K562 (cell line): ENCODE results near the gene CHRNG.

Experiments
- CEBPB ChIP-seq: fragments of 450-650 bp; IDR thresholded peaks from 2 replicates; pipeline ENCODE4 v1.6.1; 2016; ENCODE audit warnings: missing genetic modification characterization, missing compliant biosample characterization
- CTCF ChIP-seq, 3 experiments: IDR thresholded peaks in 2 of 3; conservative IDR thresholded peaks in 1 of 3; 2 replicates each; pipeline ENCODE4 v1.5.1; 2011 to 2012; ENCODE audit warnings: low read length in 3 of 3, mild to moderate bottlenecking in 3 of 3, control low read depth in 2 of 3, improper control_type of control experiment in 1 of 3, inconsistent platforms in 1 of 3, low read depth in 1 of 3, mixed read lengths in 1 of 3, moderate library complexity in 1 of 3; ENCODE audit not compliant: insufficient read depth in 2 of 3
- ETS2 ChIP-seq: IDR thresholded peaks from 2 replicates; pipeline ENCODE4 v1.6.1; 2016; ENCODE audit warnings: borderline replicate concordance, missing genetic modification characterization, mild to moderate bottlenecking, moderate library complexity, missing compliant biosample characterization; ENCODE audit not compliant: poor library complexity, severe bottlenecking
- PML ChIP-seq: IDR thresholded peaks from 2 replicates; pipeline ENCODE4 v1.6.1; 2012; ENCODE audit warnings: low read length, inconsistent platforms
- SIRT6 ChIP-seq: IDR thresholded peaks from one replicate; pipeline ENCODE4 v1.6.1; 2012; ENCODE audit warnings: low read depth, mild to moderate bottlenecking, control low read depth, inconsistent platforms, low read length, moderate library complexity

- TF ChIP-seq CTCF (IDR thresholded peaks at IDR 0.05 in 2 of 3, conservative IDR thresholded peaks at IDR 0.05 in 1 of 3; ENCODE audit: insufficient read depth in 2 of 3, low read depth in 1 of 3, low read length in 3 of 3) (no peak), PML (no peak), CEBPB (tag) (no peak), ETS2 (tag) (no peak), SIRT6 (no peak)
Observed at GRCh38 chr2:232588031-232588430, 48.5 kb downstream of the CHRNG start.
